Stomach (tissue), 4 donors: ENCODE data around the gene AGAP5.

Experiments
- EP300 ChIP-seq: sonication (generic); formaldehyde crosslinking; IDR thresholded peaks from one replicate; pipeline ENCODE4 v1.6.1; 2017; ENCODE audit warnings: antibody characterized with exemption
- POLR2A ChIP-seq, 4 donors: fragments of 450-650 bp; IDR thresholded peaks; one replicate each; pipeline ENCODE4 v1.6.1; 2016; ENCODE audit warnings: antibody characterized with exemption in 4 of 4, control low read depth in 2 of 4, mild to moderate bottlenecking in 1 of 4, moderate library complexity in 1 of 4
- POLR2AphosphoS5 ChIP-seq, 3 donors: sonication (generic); formaldehyde crosslinking; IDR thresholded peaks; one replicate each; pipeline ENCODE4 v1.6.1; 2016; ENCODE audit warnings: antibody characterized with exemption in 3 of 3
- TF ChIP-seq, protein P1 (sequence below), 7 experiments: fragments of 450-650 bp in 4 of 7; fragments of 200-600 bp in 3 of 7; sonication (generic) in 3 of 7; IDR thresholded peaks; one replicate each; pipeline ENCODE4 v1.5.1; 2016 to 2019; ENCODE audit warnings: antibody characterized with exemption in 7 of 7, control low read depth in 2 of 7, mild to moderate bottlenecking in 1 of 7

DNA sequence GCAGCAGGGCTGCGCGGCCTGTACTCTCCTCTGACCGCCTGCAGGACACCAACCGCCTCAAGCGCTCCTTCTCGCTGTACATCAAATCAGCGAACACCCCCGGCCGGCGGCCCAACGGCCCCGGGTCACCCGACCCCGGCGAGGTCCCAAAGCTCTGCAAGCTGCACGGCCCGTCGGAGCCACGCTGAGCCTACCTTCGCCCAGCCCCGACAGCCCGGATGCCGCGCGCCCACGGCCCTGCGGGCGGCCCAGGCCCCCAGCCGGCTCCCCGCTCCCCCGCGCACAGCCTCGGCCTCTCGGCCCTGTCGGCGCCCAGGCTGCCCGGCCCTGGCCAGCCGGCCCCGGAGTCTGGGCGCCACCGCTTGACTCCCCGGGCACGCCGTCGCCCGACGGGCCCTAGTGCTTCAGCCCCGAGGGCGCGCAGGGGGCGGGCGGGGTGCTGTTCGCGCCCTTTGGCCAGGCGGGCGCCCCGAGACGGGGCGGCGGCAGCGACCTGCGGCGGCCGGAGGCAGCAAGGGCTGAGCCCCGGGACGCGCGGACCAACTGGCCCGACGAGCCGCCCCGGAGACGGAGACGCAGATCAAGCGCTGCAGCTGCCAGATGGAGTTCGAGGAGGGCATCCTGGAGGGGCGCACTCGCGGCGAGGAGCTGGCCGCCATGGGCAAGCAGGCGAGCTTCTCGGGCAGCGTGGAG, 35.2 kb upstream of the AGAP5 start:
- TF ChIP-seq, protein P1, sequence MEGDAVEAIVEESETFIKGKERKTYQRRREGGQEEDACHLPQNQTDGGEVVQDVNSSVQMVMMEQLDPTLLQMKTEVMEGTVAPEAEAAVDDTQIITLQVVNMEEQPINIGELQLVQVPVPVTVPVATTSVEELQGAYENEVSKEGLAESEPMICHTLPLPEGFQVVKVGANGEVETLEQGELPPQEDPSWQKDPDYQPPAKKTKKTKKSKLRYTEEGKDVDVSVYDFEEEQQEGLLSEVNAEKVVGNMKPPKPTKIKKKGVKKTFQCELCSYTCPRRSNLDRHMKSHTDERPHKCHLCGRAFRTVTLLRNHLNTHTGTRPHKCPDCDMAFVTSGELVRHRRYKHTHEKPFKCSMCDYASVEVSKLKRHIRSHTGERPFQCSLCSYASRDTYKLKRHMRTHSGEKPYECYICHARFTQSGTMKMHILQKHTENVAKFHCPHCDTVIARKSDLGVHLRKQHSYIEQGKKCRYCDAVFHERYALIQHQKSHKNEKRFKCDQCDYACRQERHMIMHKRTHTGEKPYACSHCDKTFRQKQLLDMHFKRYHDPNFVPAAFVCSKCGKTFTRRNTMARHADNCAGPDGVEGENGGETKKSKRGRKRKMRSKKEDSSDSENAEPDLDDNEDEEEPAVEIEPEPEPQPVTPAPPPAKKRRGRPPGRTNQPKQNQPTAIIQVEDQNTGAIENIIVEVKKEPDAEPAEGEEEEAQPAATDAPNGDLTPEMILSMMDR (IDR thresholded peaks at IDR 0.05): no peak
- TF ChIP-seq POLR2AphosphoS5 (IDR thresholded peaks at IDR 0.05) (no peak), POLR2A (IDR thresholded peaks at IDR 0.05) (no peak), EP300 (no peak)
